ENCODE results near the gene CCHCR1. TPM values are rescaled to one million over a fixed set of nuclear protein-coding genes. Genes with fewer than 3 reads are reported as not detected.

Gene CCHCR1
- total and polyA plus RNA-seq, 4 donors: 3.1 to 9.9 (median 6.2) TPM

- TF ChIP-seq EGR1 (IDR thresholded peaks at IDR 0.05; ENCODE audit: low read depth in 2 of 2): no peak
- no peak for TF ChIP-seq FOXA2 (IDR thresholded peaks at IDR 0.05)
- no peak for TF ChIP-seq GABPA (IDR thresholded peaks at IDR 0.05 in 1 of 2, conservative IDR thresholded peaks at IDR 0.05 in 1 of 2)
- TF ChIP-seq ZBTB33 (IDR thresholded peaks at IDR 0.05): no peak
These were observed 20.8 kb upstream of the CCHCR1 start for GRCh38 chr6:31178143-31179041.

GRCh38 chr6:31175971-31176370, 18.4 kb upstream of the CCHCR1 start:
- H3K36me3 ChIP-seq (ENCODE audit: control insufficient read depth in 4 of 4, insufficient read depth in 3 of 4, low read depth in 1 of 4, low read length in 3 of 4): no peaks in the 10 kb centered on the region
- no peak overlapping the region for H3K4me3 ChIP-seq (ENCODE audit: low read depth in 1 of 3, low read length in 3 of 3)
- TF ChIP-seq HNF4G (IDR thresholded peaks at IDR 0.05): no peak
- no peak for TF ChIP-seq CTCF (IDR thresholded peaks at IDR 0.05; ENCODE audit: low read depth, low read length, missing input control)
- no peak for TF ChIP-seq REST (IDR thresholded peaks at IDR 0.05)
- TF ChIP-seq HNF4A (conservative IDR thresholded peaks at IDR 0.05): no peak
- TF ChIP-seq TAF1 (conservative IDR thresholded peaks at IDR 0.05): no peak
- no peak for TF ChIP-seq FOXA1 (IDR thresholded peaks at IDR 0.05)
- no peak for TF ChIP-seq GABPA (IDR thresholded peaks at IDR 0.05 in 1 of 2, conservative IDR thresholded peaks at IDR 0.05 in 1 of 2)
- TF ChIP-seq NR2F2 (IDR thresholded peaks at IDR 0.05): no peak
- TF ChIP-seq FOXA2 (IDR thresholded peaks at IDR 0.05): no peak
- TF ChIP-seq ZBTB33 (IDR thresholded peaks at IDR 0.05): no peak
- TF ChIP-seq SP1 (IDR thresholded peaks at IDR 0.05): no peak
- no peak for TF ChIP-seq JUND (IDR thresholded peaks at IDR 0.05)
- TF ChIP-seq YY1 (IDR thresholded peaks at IDR 0.05): no peak
- no peak for TF ChIP-seq RXRA (IDR thresholded peaks at IDR 0.05)
- no peak for TF ChIP-seq MAX (IDR thresholded peaks at IDR 0.05)
- TF ChIP-seq EGR1 (IDR thresholded peaks at IDR 0.05; ENCODE audit: low read depth in 2 of 2): no peak
- no peak for TF ChIP-seq ATF3 (IDR thresholded peaks at IDR 0.05)
- no peak for TF ChIP-seq RAD21 (IDR thresholded peaks at IDR 0.05)
- DNase-seq (ENCODE audit: low spot score): no peak
- H3K4me1 ChIP-seq (ENCODE audit: control insufficient read depth in 4 of 4, insufficient read depth in 4 of 4, low read length in 3 of 4): no peaks in the 10 kb centered on the region
- no peaks in the 10 kb centered on the region for H3K9me3 ChIP-seq (ENCODE audit: control insufficient read depth in 4 of 4, low read length in 3 of 4)
- WGBS: 91% methylated on average over 3 of the region's 3 CpGs
- H3K9ac ChIP-seq (ENCODE audit: low read depth in 1 of 2, low read length in 2 of 2): no peak overlapping the region
- H3K27ac ChIP-seq (ENCODE audit: low read depth in 1 of 2, low read length in 2 of 2): no peak overlapping the region
- H3K27me3 ChIP-seq (ENCODE audit: control insufficient read depth in 4 of 4, insufficient read depth in 4 of 4, low read length in 3 of 4): no peaks in the 10 kb centered on the region

More at GRCh38 chr6:31178143-31179041, 20.8 kb upstream of the CCHCR1 start:
- H3K9ac ChIP-seq (ENCODE audit: low read depth in 1 of 2, low read length in 2 of 2): no peak overlapping the region
- H3K36me3 ChIP-seq (ENCODE audit: control insufficient read depth in 4 of 4, insufficient read depth in 3 of 4, low read depth in 1 of 4, low read length in 3 of 4): no peaks in the 10 kb centered on the region
- no peak overlapping the region for H3K4me3 ChIP-seq (ENCODE audit: low read depth in 1 of 3, low read length in 3 of 3)
- no peaks in the 10 kb centered on the region for H3K27me3 ChIP-seq (ENCODE audit: control insufficient read depth in 4 of 4, insufficient read depth in 4 of 4, low read length in 3 of 4)
- H3K27ac ChIP-seq (ENCODE audit: low read depth in 1 of 2, low read length in 2 of 2): no peak overlapping the region
- H3K4me1 ChIP-seq (ENCODE audit: control insufficient read depth in 4 of 4, insufficient read depth in 4 of 4, low read length in 3 of 4): no peaks in the 10 kb centered on the region
- no peak for DNase-seq (ENCODE audit: low spot score)
- WGBS: 66% methylated on average over 8 of the region's 8 CpGs
- no peaks in the 10 kb centered on the region for H3K9me3 ChIP-seq (ENCODE audit: control insufficient read depth in 4 of 4, low read length in 3 of 4)
